ENCODE results near the gene CGB5.
"Not testable (repeated sequence)": the region's sequence is repeated elsewhere in the genome, so short reads cannot be mapped to it uniquely, and the experiment has no call there.

Gene CGB5

DNA sequence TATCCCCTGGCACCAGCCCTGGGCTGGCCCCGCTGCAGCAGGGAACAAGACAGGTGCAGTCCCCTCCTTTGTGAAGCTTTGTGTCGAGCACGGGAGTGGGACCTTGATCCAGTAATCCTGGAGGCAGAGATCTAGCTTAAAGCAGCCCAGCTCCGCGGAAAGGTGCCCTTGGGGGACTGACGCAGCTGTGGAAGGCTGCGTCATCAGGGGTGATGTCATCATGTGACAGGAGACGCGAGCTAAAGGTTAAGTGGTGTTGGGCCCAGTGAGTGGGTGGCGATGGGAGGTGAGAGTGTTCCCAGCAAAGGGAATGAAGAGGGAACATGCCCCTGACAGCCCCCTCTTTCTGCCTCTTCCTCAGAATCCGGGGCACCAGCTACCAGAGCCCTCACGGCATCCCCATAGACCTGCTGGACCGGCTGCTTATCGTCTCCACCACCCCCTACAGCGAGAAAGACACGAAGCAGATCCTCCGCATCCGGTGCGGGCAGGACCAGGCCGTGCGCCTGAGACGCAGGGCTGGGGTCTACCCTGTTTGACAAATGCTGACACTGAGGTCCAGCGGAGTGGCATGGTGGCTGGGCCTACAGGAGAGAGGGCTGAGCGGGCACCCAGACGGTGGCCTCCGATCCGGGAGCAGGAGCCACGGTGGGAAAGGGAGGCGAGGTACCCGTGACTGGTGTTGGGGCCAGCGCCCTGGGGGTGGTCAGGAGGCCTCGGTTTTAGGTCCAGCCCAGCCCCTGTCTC lies 29.4 kb upstream of the CGB5 start:
- DNase-seq (ENCODE audit: insufficient read length, low spot score) (no peak), FAIRE-seq (no peak)
- TF ChIP-seq TAF1 (IDR thresholded peaks at IDR 0.05; ENCODE audit: low read depth, low read length), result no peak
- no peak for TF ChIP-seq POLR2A (IDR thresholded peaks at IDR 0.05; ENCODE audit: low read depth, low read length)
- no peak for TF ChIP-seq SPI1 (IDR thresholded peaks at IDR 0.05; ENCODE audit: low read depth, low read length)
- TF ChIP-seq POU2F2 (IDR thresholded peaks at IDR 0.05; ENCODE audit: low read depth, low read length), result no peak
- TF ChIP-seq PAX5 (IDR thresholded peaks at IDR 0.05; ENCODE audit: insufficient read depth, low read length, severe bottlenecking), result no peak
- TF ChIP-seq POLR2AphosphoS5 (IDR thresholded peaks at IDR 0.05; ENCODE audit: low read depth, low read length), result no peak

DNA sequence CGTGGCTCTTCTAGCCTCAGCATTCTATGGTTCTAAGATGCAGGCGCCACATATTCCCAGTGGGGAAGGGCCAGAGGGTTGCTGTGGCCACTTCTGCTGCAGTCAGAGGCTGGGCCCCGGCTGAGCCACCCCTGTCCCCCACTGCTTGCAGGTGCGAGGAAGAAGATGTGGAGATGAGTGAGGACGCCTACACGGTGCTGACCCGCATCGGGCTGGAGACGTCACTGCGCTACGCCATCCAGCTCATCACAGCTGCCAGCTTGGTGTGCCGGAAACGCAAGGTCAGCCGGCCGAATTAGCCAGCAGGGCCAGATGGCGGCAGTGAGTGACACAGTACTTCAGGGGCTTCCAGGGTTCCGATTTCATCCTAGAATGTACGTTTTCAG lies 28.8 kb upstream of the CGB5 start:
- DNase-seq (ENCODE audit: insufficient read length, low spot score), result no peak
- TF ChIP-seq TAF1 (IDR thresholded peaks at IDR 0.05; ENCODE audit: low read depth, low read length) (no peak), POLR2AphosphoS5 (IDR thresholded peaks at IDR 0.05; ENCODE audit: low read depth, low read length) (no peak)
- no peak for FAIRE-seq

DNA sequence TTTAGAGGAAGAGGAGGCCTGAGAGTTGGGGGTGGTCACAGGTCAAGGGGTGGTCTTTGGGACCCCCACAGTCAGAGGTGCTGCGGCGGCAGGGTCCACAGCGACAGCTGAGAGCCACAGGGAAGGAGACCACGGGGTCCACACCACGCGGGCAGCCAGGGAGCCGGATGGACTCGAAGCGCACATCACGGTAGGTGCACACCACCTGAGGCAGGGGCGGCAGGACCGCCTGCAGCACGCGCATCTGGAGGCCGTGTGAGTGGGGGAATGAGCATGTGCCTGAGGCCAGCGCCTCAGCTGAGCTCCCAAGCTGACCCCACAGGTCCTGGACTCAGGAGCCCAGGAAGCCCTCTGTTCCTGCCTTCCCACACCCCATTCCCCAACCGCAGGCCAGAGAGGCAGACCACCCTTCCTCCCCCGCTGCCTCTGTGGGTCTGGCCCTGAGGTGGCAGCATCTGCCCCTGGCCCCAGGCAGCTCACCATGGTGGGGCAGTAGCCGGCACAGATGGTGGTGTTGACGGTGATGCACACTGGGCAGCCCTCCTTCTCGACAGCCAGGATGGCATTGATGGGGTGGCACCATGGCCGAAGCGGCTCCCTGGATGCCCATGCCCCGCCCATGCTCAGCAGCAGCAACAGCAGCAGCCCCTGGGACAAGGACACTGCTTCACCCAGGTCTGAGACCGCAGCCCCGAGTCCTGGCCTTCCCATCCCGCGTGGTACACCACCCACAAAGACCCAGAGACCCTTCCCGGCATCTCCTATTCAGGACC lies 27.4 kb upstream of the CGB5 start:
- TF ChIP-seq POLR2AphosphoS5 (IDR thresholded peaks at IDR 0.05; ENCODE audit: low read depth, low read length) (no peak), POU2F2 (IDR thresholded peaks at IDR 0.05; ENCODE audit: low read depth, low read length) (no peak), PAX5 (IDR thresholded peaks at IDR 0.05; ENCODE audit: insufficient read depth, low read length, severe bottlenecking) (no peak), SPI1 (IDR thresholded peaks at IDR 0.05; ENCODE audit: low read depth, low read length) (no peak), TAF1 (IDR thresholded peaks at IDR 0.05; ENCODE audit: low read depth, low read length) (no peak), POLR2A (IDR thresholded peaks at IDR 0.05; ENCODE audit: low read depth, low read length) (no peak)
- DNase-seq (ENCODE audit: insufficient read length, low spot score), result no peak
- no peak for FAIRE-seq

DNA sequence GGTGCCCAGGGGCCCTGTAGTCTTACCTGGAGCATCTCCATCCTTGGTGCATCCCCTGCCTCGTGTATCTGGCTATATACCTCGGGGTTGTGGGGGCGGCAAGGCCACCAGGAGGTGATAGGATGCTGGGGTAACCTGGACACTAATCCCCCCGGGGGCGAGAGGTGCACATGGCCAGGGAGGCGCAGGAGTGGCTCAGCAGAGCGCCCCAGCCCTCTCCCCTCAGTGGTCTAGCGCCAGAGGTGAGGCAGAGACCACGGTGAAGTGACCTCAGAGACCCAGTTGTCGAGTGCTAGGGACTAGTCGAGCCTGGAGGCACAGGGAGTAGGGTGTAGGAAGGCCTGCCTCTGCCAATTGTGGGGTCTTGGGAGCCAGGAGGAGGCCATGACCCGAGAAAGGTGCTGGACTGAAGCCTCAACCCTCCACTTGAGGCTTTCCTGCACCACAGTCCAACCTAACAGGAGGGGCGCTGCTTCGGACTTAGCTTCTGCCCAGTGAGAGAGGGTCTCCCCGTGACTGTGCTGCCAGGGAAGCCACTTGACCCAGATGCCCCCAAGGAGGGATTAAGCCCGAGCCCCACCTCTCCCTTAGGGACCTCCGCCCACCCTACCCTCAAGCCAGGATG lies 26.5 kb upstream of the CGB5 start, which contains the start of gene LHB:
Gene LHB (minus strand): TSS at position 51 of the 625 bp plus-strand sequence. CDS start 10 bp downstream, at position 41.
- FAIRE-seq, result no peak
- TF ChIP-seq TAF1 (IDR thresholded peaks at IDR 0.05; ENCODE audit: low read depth, low read length) (no peak), POLR2A (IDR thresholded peaks at IDR 0.05; ENCODE audit: low read depth, low read length) (no peak), SPI1 (IDR thresholded peaks at IDR 0.05; ENCODE audit: low read depth, low read length) (no peak), POU2F2 (IDR thresholded peaks at IDR 0.05; ENCODE audit: low read depth, low read length) (no peak), PAX5 (IDR thresholded peaks at IDR 0.05; ENCODE audit: insufficient read depth, low read length, severe bottlenecking) (no peak), POLR2AphosphoS5 (IDR thresholded peaks at IDR 0.05; ENCODE audit: low read depth, low read length) (no peak)
- no peak for DNase-seq (ENCODE audit: insufficient read length, low spot score)

DNA sequence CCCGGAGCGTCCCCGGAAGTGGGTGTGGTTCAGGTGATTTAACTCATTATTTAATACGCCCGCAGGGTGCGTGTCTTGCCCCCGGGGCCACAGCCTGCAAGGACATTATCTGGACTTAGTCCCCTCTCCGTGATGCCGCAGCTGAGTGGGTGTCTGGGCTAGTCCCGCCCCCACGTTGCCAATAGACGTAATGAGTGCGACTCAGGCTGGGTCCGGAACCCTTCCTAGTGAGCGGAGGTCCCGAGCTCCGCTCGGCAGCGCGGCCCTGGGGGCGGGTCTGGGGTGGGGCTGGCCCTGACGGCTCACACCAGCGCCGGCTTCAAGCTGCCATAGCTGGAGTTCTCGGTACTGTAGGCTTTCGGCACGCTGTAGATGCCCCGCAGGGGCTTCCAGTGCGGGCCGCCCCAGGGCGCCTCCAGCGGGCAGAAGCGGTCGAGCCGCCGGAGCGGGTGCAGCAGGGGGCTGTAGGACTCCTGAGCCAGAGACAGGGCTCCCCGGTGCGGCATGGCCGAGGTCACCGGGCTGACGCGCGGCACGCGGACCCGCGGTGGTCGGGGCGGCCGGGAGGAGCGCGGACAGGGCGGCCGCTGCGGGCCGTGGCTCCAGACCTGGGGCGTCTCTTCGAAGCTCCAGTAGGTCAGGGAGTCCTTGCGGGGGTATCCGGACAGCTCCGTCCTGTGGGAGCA lies 25.8 kb upstream of the CGB5 start:
- FAIRE-seq (peak; percentile 45), DNase-seq (ENCODE audit: insufficient read length, low spot score) (peak; percentile 89)
- no peak for TF ChIP-seq POLR2AphosphoS5 (IDR thresholded peaks at IDR 0.05; ENCODE audit: low read depth, low read length)
- TF ChIP-seq POU2F2 (IDR thresholded peaks at IDR 0.05; ENCODE audit: low read depth, low read length), result no peak
- no peak for TF ChIP-seq POLR2A (IDR thresholded peaks at IDR 0.05; ENCODE audit: low read depth, low read length)
- TF ChIP-seq PAX5 (IDR thresholded peaks at IDR 0.05; ENCODE audit: insufficient read depth, low read length, severe bottlenecking), result no peak
- no peak for TF ChIP-seq SPI1 (IDR thresholded peaks at IDR 0.05; ENCODE audit: low read depth, low read length)
- no peak for TF ChIP-seq TAF1 (IDR thresholded peaks at IDR 0.05; ENCODE audit: low read depth, low read length)

DNA sequence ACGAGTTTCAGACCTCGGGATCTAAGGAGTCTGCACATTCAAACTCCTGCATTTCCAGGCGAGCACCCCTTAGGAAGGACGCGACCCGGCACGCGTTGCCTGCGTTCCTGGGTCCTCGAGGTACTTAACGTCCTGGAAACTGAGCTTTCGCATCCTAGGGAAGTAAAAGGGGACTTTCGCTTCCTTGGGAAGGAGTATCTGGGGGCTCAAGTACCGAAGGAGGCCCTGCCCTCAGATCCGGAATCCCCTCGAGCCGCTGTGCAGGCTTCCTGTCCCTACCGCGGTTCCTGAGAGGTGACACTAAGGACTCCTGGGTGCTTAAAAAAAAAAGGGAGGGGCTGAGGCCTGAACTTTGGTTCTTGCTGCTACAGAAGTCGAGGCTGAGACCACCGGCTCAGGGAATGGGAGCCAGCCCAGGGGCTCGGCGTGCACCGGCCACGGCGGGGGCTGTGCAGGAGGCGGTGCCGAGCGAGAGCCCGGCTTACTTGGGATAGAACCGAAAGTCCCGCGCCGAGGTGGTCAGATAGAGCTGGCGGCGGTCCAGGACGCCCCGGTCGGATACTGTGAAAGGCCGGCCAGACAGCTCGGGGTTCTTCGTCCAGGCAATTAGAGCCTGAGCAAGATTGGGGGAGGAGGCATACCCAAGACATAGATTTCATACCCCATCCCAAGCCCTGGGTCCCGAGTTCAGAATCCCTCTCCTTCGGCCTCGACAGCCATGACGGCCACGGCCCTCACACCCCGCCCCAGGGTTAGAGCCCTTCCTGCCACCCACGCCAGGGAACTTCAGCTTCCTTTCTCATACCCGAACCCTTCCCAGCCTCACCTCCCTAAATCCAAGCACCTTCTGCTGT lies 25.0 kb upstream of the CGB5 start:
- FAIRE-seq, result peak; percentile 13
- DNase-seq (ENCODE audit: insufficient read length, low spot score), result not testable (repeated sequence)

DNA sequence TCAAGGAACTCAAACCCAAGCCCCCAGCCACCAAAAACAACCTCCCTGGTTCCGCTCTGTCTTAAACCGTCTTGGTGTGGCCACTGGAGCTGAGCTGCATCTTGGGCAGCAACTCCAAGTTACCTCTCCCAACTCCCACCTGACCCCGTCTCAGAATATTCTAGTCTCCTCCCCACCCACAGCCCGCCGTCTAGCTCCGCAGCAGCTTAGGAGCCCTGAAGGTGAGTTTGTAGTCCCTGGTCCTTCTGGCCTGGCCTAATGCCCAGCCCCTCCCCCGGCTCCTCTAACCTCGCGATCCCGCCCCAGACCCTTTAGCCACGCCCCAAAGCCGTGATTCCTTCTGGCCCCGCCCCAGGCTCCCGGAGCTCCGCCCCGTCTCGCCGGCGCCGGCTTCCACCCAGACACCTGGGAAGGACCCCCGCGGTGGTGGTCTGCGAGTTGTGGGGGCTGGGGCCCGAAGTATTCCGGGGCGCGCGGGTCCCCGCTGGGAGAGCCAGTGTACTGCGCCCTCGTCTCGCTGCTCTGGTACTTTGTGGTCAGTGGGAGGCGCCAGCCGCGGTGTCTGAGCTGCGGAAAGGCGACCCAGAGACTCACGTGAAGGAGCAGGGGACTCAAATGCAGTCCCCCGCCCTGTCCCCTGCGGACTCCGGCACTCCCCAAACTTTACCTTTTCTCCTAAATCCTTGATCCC lies 24.3 kb upstream of the CGB5 start:
- TF ChIP-seq POLR2A (IDR thresholded peaks at IDR 0.05; ENCODE audit: low read depth, low read length) (no peak), POU2F2 (IDR thresholded peaks at IDR 0.05; ENCODE audit: low read depth, low read length) (no peak), TAF1 (IDR thresholded peaks at IDR 0.05; ENCODE audit: low read depth, low read length) (no peak), PAX5 (IDR thresholded peaks at IDR 0.05; ENCODE audit: insufficient read depth, low read length, severe bottlenecking) (no peak), POLR2AphosphoS5 (IDR thresholded peaks at IDR 0.05; ENCODE audit: low read depth, low read length) (no peak), SPI1 (IDR thresholded peaks at IDR 0.05; ENCODE audit: low read depth, low read length) (no peak)
- no peak for DNase-seq (ENCODE audit: insufficient read length, low spot score)
- FAIRE-seq, result no peak

DNA sequence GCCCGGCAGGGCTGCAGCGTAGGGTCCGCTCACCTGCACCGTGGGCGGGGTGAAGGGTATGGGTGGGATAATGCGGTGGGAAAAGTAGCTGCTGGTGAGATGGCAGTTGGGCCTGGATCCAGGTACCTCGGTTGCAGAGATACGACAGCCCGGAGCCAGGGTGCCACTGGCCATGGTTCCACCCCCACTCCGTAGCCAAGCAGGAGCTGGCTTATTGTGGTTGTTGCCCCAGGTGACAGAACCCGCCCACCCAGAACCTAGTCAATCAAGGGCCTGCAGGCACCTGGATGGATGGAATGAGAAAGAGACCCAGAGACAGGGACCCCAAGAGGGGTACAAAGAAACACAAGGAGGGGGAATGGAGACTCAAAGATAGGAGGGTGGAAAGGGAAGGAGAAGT lies 23.3 kb upstream of the CGB5 start:
- TF ChIP-seq POLR2AphosphoS5 (IDR thresholded peaks at IDR 0.05; ENCODE audit: low read depth, low read length) (no peak), PAX5 (IDR thresholded peaks at IDR 0.05; ENCODE audit: insufficient read depth, low read length, severe bottlenecking) (no peak), POU2F2 (IDR thresholded peaks at IDR 0.05; ENCODE audit: low read depth, low read length) (no peak), SPI1 (IDR thresholded peaks at IDR 0.05; ENCODE audit: low read depth, low read length) (no peak), TAF1 (IDR thresholded peaks at IDR 0.05; ENCODE audit: low read depth, low read length) (no peak), POLR2A (IDR thresholded peaks at IDR 0.05; ENCODE audit: low read depth, low read length) (no peak)

More for the DNA sequence above, 23.3 kb upstream of the CGB5 start:
- DNase-seq (ENCODE audit: insufficient read length, low spot score) (no peak), FAIRE-seq (no peak)

Data from GM12891 (cell line).